K562 (cell line): ENCODE measurements around the gene NOD1. TPM values are rescaled to one million over a fixed set of nuclear protein-coding genes. Genes with fewer than 3 reads are reported as not detected.

Experiments
- AFF4 ChIP-seq: sonication (generic); formaldehyde crosslinking; IDR thresholded peaks from 2 replicates; pipeline ENCODE4 v1.8.0; 2023; ENCODE audit warnings: mild to moderate bottlenecking, missing genetic modification reagents
- BHLHE40 ChIP-seq: IDR thresholded peaks from 2 replicates; pipeline ENCODE4 v1.6.1; 2011; ENCODE audit warnings: low read length, improper control_type of control experiment
- CEBPB ChIP-seq: fragments of 450-650 bp; IDR thresholded peaks from 2 replicates; pipeline ENCODE4 v1.6.1; 2016; ENCODE audit warnings: missing genetic modification characterization, missing compliant biosample characterization
- DPF2 ChIP-seq: fragments of 450-650 bp; IDR thresholded peaks from 2 replicates; pipeline ENCODE4 v1.6.1; 2016
- GABPB1 ChIP-seq: sonication (generic); formaldehyde crosslinking; IDR thresholded peaks from 2 replicates; pipeline ENCODE4 v1.8.0; 2022; ENCODE audit warnings: mild to moderate bottlenecking, missing genetic modification reagents
- HSF4 ChIP-seq: fragments of 250-450 bp; sonication (Bioruptor Pico); IDR thresholded peaks from 2 replicates; pipeline ENCODE4 v2.1.2; 2022; ENCODE audit warnings: mild to moderate bottlenecking, moderate library complexity, borderline replicate concordance
- MAFG ChIP-seq: fragments of 450-650 bp; conservative IDR thresholded peaks from 2 replicates; pipeline ENCODE4 v1.6.1; 2016; ENCODE audit warnings: missing genetic modification characterization, missing compliant biosample characterization
- PYGO2 ChIP-seq: fragments of 450-650 bp; IDR thresholded peaks from 2 replicates; pipeline ENCODE4 v1.6.1; 2016; ENCODE audit warnings: mild to moderate bottlenecking, missing genetic modification characterization, moderate library complexity, missing compliant biosample characterization
- SPI1 ChIP-seq: IDR thresholded peaks from 2 replicates; pipeline ENCODE4 v1.6.1; 2011; ENCODE audit warnings: low read depth, low read length, control low read depth, borderline replicate concordance
- STAG1 ChIP-seq: sonication (generic); formaldehyde crosslinking; IDR thresholded peaks from 2 replicates; pipeline ENCODE4 v1.5.0; 2020; ENCODE audit warnings: missing genetic modification reagents, borderline replicate concordance
- TRIM24 ChIP-seq, 2 experiments: fragments of 450-650 bp; IDR thresholded peaks; 2 replicates each; pipeline ENCODE4 v1.6.1; 2016
- VEZF1 ChIP-seq: fragments of 200-800 bp; sonication (Bioruptor generic); IDR thresholded peaks from 2 replicates; pipeline ENCODE4 v1.6.1; 2017; ENCODE audit warnings: missing genetic modification characterization, missing compliant biosample characterization
- ZEB2 ChIP-seq: fragments of 450-650 bp; IDR thresholded peaks from 2 replicates; pipeline ENCODE4 v1.6.1; 2016
- ZFX ChIP-seq: sonication (generic); formaldehyde crosslinking; IDR thresholded peaks from 2 replicates; pipeline ENCODE4 v1.8.0; 2022; ENCODE audit warnings: mild to moderate bottlenecking, missing genetic modification reagents, moderate library complexity
- ZNF146 ChIP-seq: IDR thresholded peaks from one replicate; pipeline ENCODE4 v1.6.1; 2018; ENCODE audit warnings: missing compliant biosample characterization; ENCODE audit not compliant: unreplicated experiment
- ZNF23 ChIP-seq: fragments of 250-450 bp; sonication (Bioruptor Pico); IDR thresholded peaks from 2 replicates; pipeline ENCODE4 v1.4.0; 2020; ENCODE audit warnings: mild to moderate bottlenecking
- ZNF24 ChIP-seq: fragments of 450-650 bp; IDR thresholded peaks from 2 replicates; pipeline ENCODE4 v1.6.1; 2016
- ZNF280B ChIP-seq: fragments of 250-450 bp; sonication (Bioruptor Pico); IDR thresholded peaks from 2 replicates; pipeline ENCODE4 v1.5.1; 2021; ENCODE audit warnings: mild to moderate bottlenecking
- ZNF347 ChIP-seq: fragments of 450-650 bp; formaldehyde crosslinking; IDR thresholded peaks from 2 replicates; pipeline ENCODE4 v1.4.0; 2020; ENCODE audit warnings: low read depth, mild to moderate bottlenecking, moderate library complexity
- ZNF384 ChIP-seq: IDR thresholded peaks from 2 replicates; pipeline ENCODE4 v1.6.1; 2012; ENCODE audit warnings: low read depth, low read length, improper control_type of control experiment
- ZNF431 ChIP-seq: sonication (generic); formaldehyde crosslinking; IDR thresholded peaks from 2 replicates; pipeline ENCODE4 v1.8.0; 2022; ENCODE audit warnings: mild to moderate bottlenecking, missing genetic modification reagents
- ZNF778 ChIP-seq: fragments of 450-650 bp; formaldehyde crosslinking; IDR thresholded peaks from 2 replicates; pipeline ENCODE4 v1.4.0; 2020; ENCODE audit warnings: mild to moderate bottlenecking, moderate library complexity
- polyA plus RNA-seq, 8 experiments: library from polyadenylated mRNA; depleted of rRNA in 4 of 8; stranded (reverse) in 5 of 8; unstranded in 3 of 8; fragments of >200 nt; fragmentation: Nextera tagmentation in 2 of 8; fragmentation: Illumina TruSeq in 1 of 8; extraction: Ambion mirVana in 2 of 8; extraction: Trizol in 1 of 8; gene quantifications; 2 replicates each; pipeline versions ENCODE4 v1.2.1 to v1.2.3, GENCODE V29; 2011 to 2014; ENCODE audit warnings: inconsistent platforms in 1 of 8, missing spikeins in 1 of 8
- total RNA-seq, 7 experiments: library from RNA; depleted of rRNA in 6 of 7; stranded (reverse); fragments of >200 nt in 6 of 7; fragmentation: Illumina TruSeq in 2 of 7; extraction: Trizol in 2 of 7; gene quantifications; 2 replicates each; pipeline versions ENCODE4 v1.2.1 to v1.2.3, GENCODE V29; 2011 to 2021; ENCODE audit warnings: low replicate concordance in 1 of 7
- TF ChIP-seq, protein P1 (sequence below): sonication (generic); formaldehyde crosslinking; IDR thresholded peaks from 2 replicates; pipeline ENCODE4 v1.4.0; 2020; ENCODE audit warnings: mild to moderate bottlenecking, missing genetic modification reagents

The NOD1 gene
- total and polyA plus RNA-seq, 9 of the 15 experiments (the other 6 are each of a cell fraction or from before 2014, with no cell fraction given), result 0.34 to 7.1 (median 4.7) TPM

- TF ChIP-seq AFF4 (CRISPR knock-in tag), result no peak
- 0 out of 4 replicates have a peak, but pooled peaks have one; percentile 14 to 33 for TF ChIP-seq TRIM24 (IDR thresholded peaks at IDR 0.05)
- TF ChIP-seq VEZF1 (CRISPR knock-in tag), result peak; percentile 74
- peak; percentile 50 for TF ChIP-seq ZNF384
- no peak for TF ChIP-seq MAFG (tag)
- peak; percentile 96 for TF ChIP-seq CEBPB (tag)
- peak; percentile 12; the same call in 1 of the 2 replicates for TF ChIP-seq GABPB1
- 0 out of 2 replicates have a peak, but pooled peaks have one; percentile 10 for TF ChIP-seq BHLHE40
- TF ChIP-seq DPF2, result peak; percentile 44; the same call in 1 of the 2 replicates
- no peak for TF ChIP-seq ZNF347 (CRISPR knock-in tag)
- TF ChIP-seq STAG1 (CRISPR knock-in tag), result 0 out of 2 replicates have a peak, but pooled peaks have one; percentile 19
- TF ChIP-seq PYGO2 (tag), result no peak
- TF ChIP-seq ZNF431, result no peak
- TF ChIP-seq ZNF24, result peak; percentile 13; the same call in 1 of the 2 replicates
- TF ChIP-seq HSF4 (CRISPR knock-in tag), result no peak
- no peak for TF ChIP-seq ZNF778 (CRISPR knock-in tag)
- TF ChIP-seq ZFX, result no peak
- TF ChIP-seq ZEB2, result no peak
- TF ChIP-seq ZNF280B (CRISPR knock-in tag), result no peak
- no peak for TF ChIP-seq ZNF23 (CRISPR knock-in tag)
- no peak for TF ChIP-seq SPI1
- TF ChIP-seq, protein P1, sequence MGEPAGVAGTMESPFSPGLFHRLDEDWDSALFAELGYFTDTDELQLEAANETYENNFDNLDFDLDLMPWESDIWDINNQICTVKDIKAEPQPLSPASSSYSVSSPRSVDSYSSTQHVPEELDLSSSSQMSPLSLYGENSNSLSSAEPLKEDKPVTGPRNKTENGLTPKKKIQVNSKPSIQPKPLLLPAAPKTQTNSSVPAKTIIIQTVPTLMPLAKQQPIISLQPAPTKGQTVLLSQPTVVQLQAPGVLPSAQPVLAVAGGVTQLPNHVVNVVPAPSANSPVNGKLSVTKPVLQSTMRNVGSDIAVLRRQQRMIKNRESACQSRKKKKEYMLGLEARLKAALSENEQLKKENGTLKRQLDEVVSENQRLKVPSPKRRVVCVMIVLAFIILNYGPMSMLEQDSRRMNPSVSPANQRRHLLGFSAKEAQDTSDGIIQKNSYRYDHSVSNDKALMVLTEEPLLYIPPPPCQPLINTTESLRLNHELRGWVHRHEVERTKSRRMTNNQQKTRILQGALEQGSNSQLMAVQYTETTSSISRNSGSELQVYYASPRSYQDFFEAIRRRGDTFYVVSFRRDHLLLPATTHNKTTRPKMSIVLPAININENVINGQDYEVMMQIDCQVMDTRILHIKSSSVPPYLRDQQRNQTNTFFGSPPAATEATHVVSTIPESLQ, result no peak
- TF ChIP-seq ZNF146 (CRISPR knock-in tag), result peak; percentile 10
- TF ChIP-seq, all 486 proteins: peak for 20
Observed at GRCh38 chr7:30445770-30446169, 32.8 kb downstream of the NOD1 start (continued).
